Breast epithelium (tissue), 4 donors: ENCODE measurements around the gene BIRC7. TPM values are rescaled to one million over a fixed set of nuclear protein-coding genes. Genes with fewer than 3 reads are reported as not detected.
A peak's percentile ranks its signal among the peaks of the same experiment; 100 is the strongest.

Experiments
- DNase-seq, 2 donors: peaks; one replicate each; pipeline ENCODE4 v3.0.0-alpha.2; 2019; ENCODE audit warnings: low spot score in 2 of 2
- H3K27ac ChIP-seq, 2 donors: fragments of 200-600 bp; sonication (generic) in 1 of 2; one replicate each; pipeline ENCODE4 v1.5.1; 2016 to 2019; ENCODE audit warnings: mild to moderate bottlenecking in 1 of 2
- H3K27me3 ChIP-seq, 2 donors: fragments of 200-600 bp; sonication (generic) in 1 of 2; one replicate each; pipeline versions ENCODE4 v1.5.1 to v1.6.0; 2017 to 2019; ENCODE audit warnings: control low read depth in 1 of 2, mild to moderate bottlenecking in 1 of 2
- H3K36me3 ChIP-seq: fragments of 200-600 bp; one replicate; pipeline ENCODE4 v1.5.1; 2019
- H3K4me1 ChIP-seq, 2 donors: fragments of 200-600 bp; sonication (generic); one replicate each; pipeline ENCODE4 v1.5.1; 2016 to 2019; ENCODE audit warnings: control low read depth in 1 of 2
- H3K4me3 ChIP-seq, 3 donors: fragments of 200-600 bp; sonication (generic); 1 replicate in 2 of 3; 2 replicates in 1 of 3; pipeline ENCODE4 v1.5.1; 2016 to 2019; ENCODE audit warnings: mild to moderate bottlenecking in 3 of 3, moderate library complexity in 2 of 3
- H3K9me3 ChIP-seq, 2 donors: fragments of 200-600 bp; sonication (generic) in 1 of 2; one replicate each; pipeline ENCODE4 v1.5.1; 2016 to 2019; ENCODE audit warnings: control low read depth in 1 of 2
- CTCF ChIP-seq, 3 donors: fragments of 450-650 bp; IDR thresholded peaks; one replicate each; pipeline ENCODE4 v1.5.1; 2016 to 2017; ENCODE audit warnings: antibody characterized with exemption in 3 of 3, mild to moderate bottlenecking in 3 of 3, moderate library complexity in 3 of 3
- POLR2A ChIP-seq: fragments of 450-650 bp; IDR thresholded peaks from one replicate; pipeline ENCODE4 v1.6.1; 2016; ENCODE audit warnings: antibody characterized with exemption, mild to moderate bottlenecking, moderate library complexity
- POLR2AphosphoS5 ChIP-seq, 3 donors: sonication (generic); formaldehyde crosslinking; IDR thresholded peaks; one replicate each; pipeline ENCODE4 v1.6.1; 2017; ENCODE audit warnings: antibody characterized with exemption in 3 of 3
- intact Hi-C: fragments of 100-400 bp; cut with DNase I; formaldehyde crosslinking; loops from one replicate; pipeline ENCODE4 v1.15.1; 2023; ENCODE audit warnings: low total_unique reads
- total RNA-seq, 3 donors: library from RNA; depleted of rRNA; stranded (reverse); fragments of >200 nt; gene quantifications; one replicate each; pipeline ENCODE4 v1.1.0, GENCODE V29; 2016

BIRC7 gene
- total RNA-seq, 3 donors from 2014 or later: 0.32 to 1.2 TPM; not detected in 1

DNA sequence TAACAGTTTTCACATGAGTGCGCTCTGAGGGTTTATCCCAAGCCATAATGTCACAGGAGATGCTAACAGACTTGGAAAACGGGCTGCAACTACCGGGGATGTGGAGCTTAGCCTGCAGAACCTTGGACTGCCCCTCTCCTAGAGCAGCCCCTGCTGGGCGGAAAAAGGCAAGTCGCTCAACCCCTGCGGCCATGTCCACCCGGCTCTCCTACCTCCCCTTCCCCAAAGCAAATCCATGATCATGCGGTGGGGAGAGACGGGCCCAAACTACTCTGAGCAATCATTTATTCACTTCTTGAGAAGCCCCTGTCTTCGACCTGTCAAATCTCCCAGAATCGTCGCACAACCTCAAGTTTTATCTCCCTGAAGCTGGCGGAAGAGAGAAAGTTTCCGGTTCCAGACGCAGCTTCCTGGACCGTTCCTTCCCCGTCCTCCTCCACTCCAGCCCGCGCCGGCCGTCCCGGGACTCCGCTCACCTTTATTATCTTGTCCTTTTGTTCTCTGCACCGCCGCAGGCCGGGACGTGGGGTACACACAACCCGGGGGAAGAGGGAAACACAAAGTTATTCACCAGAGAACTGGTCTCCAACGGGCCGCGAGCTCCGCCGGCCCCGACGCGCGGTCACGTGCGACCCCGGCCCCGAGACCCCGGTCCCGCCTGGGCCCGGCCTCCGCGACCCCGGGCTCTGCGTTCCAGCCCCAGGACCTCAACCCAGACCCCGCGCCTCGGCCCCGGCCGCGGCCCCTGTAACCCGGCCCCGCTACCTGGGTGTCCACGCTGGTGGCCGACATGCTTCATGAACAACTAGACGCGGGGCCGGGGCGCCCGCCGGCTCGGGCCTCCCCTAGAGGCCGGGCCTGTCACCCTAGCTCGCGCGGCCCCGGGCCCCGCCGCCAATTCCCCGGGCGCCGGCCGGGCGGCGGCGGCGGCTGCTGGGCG, 20.3 kb upstream of the BIRC7 start:
- Histone ChIP-seq H3K9me3 (no peaks in the 10 kb centered on the region), H3K27ac (peak overlapping the region; percentile 91), H3K4me1 (no peaks in the 10 kb centered on the region), H3K36me3 (no peaks in the 10 kb centered on the region), H3K27me3 (no peaks in the 10 kb centered on the region), H3K4me3 (peak overlapping the region; percentile 93 to 97 (median 96))
- intact Hi-C loops: no loop called here
- TF ChIP-seq CTCF (IDR thresholded peaks at IDR 0.05) (peak in 1 of 3 donors; percentile 10), POLR2AphosphoS5 (IDR thresholded peaks at IDR 0.05) (no peak)
- no peak for DNase-seq

DNA sequence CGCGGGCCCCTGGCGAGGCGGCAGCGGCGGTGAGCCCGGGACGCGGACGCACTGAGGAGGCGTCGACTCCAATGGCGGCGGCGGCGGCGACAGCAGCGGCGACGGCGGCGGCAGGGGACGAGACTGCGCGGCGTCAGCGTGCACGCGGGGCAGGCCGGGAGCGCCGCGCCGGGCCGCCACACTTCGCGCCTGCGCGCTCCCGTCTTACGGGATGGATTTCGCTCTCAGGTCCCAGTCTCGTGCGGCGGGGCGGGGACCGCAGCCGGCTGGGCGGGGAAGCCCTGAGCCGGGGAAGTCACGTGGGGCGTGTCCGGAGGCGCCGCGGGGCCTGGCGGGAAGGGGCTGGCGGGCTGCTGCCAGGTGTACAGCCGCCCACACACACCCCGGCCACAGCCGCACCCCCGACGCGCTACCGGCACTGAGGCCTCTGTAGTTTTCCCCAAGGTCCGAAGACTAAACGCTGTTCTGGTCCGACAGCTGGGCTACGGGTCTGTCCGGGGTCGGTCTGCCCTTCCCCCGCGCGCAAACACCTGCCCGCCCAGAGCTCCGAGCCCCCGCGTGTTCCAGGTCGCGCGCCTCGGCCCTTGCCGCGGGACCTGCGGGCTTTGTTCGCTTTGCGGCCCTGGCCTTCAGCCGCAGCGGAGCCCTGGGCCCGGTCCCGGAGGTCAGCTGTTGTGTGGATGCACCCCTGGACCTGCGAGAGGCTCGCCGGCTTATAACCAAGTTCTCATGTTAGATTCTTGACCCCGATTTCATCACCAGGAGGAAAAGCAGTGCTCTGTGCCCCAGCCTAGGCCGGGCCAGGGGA, 19.5 kb upstream of the BIRC7 start, which contains the start of gene YTHDF1:
YTHDF1 (minus strand) TSS at position 91 of the 808 bp plus-strand sequence. CDS start 239 bp downstream, outside the sequence.
- Histone ChIP-seq H3K27me3 (no peaks in the 10 kb centered on the region), H3K4me1 (no peaks in the 10 kb centered on the region), H3K36me3 (no peaks in the 10 kb centered on the region), H3K27ac (peak within 1 kb of the TSS; percentile 91), H3K4me3 (peak within 1 kb of the TSS; percentile 93 to 97 (median 96)), H3K9me3 (no peaks in the 10 kb centered on the region)
- peak; percentile 96 to 97 for DNase-seq
- intact Hi-C loops: no loop called here
- TF ChIP-seq CTCF (IDR thresholded peaks at IDR 0.05): no peak
- TF ChIP-seq POLR2AphosphoS5 (IDR thresholded peaks at IDR 0.05): peak; percentile 23 to 80 (median 38)

DNA sequence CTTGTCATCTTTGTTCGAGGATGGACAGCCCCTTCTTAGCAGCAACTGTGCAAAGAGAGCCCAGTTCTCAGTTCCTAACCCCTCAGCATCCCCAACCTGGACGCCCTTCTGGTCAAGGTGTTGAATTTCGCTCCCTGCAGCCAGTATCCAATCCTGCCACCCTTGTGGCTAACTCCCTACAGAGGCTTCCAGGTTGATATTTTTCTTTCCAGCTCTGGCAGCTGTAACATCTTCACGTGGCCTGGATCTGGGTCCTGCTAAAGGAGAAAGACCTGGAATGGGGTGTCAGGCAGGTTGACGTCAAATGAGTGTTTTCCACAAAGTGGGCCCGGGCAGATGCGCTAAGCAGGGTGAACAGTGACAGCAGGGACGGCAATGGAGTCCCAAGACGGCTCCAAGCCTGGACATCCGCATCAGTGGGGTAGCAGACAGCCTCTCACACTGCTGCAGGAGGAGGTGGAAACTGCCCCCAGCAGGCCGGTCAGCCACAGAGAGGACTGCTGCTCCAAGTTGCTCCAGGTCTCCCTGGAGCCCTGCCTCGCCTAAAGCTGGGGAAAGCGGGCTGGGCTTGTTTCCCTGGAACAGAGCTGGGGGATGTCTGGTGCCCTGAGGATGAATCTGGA, 18.7 kb upstream of the BIRC7 start:
- Histone ChIP-seq H3K27ac (peak overlapping the region; percentile 91), H3K36me3 (no peaks in the 10 kb centered on the region), H3K9me3 (no peaks in the 10 kb centered on the region), H3K27me3 (no peaks in the 10 kb centered on the region), H3K4me3 (peak overlapping the region; percentile 93 to 97 (median 96)), H3K4me1 (no peaks in the 10 kb centered on the region)
- TF ChIP-seq CTCF (IDR thresholded peaks at IDR 0.05) (no peak), POLR2AphosphoS5 (IDR thresholded peaks at IDR 0.05) (no peak), POLR2A (no peak)
- no peak for DNase-seq
- intact Hi-C loops: no loop called here

DNA sequence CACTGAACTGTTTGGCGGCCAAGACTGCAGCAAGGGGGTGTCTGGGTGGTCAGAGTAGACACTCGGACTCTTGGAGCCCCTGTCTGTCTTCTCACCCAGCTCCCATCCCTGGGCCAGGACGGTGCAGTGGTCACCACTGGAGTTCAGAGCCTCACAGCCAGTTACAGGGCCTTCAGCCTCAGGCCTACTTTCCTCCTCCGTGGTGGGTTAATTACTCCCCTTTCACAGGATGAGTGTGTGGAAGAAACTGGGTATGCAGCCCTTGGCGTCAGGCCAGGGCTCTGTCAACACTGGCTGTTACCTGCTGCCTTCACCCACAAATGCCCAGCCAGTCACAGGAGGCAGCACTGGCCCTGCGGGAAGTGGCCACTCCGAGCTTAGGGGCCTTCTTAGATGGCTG, 18.0 kb upstream of the BIRC7 start:
- intact Hi-C loops: no loop called here
- TF ChIP-seq POLR2A (no peak), CTCF (IDR thresholded peaks at IDR 0.05) (no peak), POLR2AphosphoS5 (IDR thresholded peaks at IDR 0.05) (no peak)
- H3K27me3 ChIP-seq: no peaks in the 10 kb centered on the region
- H3K36me3 ChIP-seq: no peaks in the 10 kb centered on the region
- H3K9me3 ChIP-seq: no peaks in the 10 kb centered on the region
- no peak overlapping the region for H3K4me3 ChIP-seq
- no peak for DNase-seq
- no peak overlapping the region for H3K27ac ChIP-seq
- no peaks in the 10 kb centered on the region for H3K4me1 ChIP-seq
